HG03103 (cell line): ENCODE data around the gene RNF180.
"Not testable (repeated sequence)": the region's sequence is repeated elsewhere in the genome, so short reads cannot be mapped to it uniquely, and the experiment has no call there.

ENCODE experiments used
- ATAC-seq: cut with Tn5 transposase; IDR thresholded peaks from one replicate; pipeline ENCODE4 v1.9.1; 2021; ENCODE audit warnings: low read depth; ENCODE audit not compliant: unreplicated experiment

The RNF180 gene

GRCh38 chr5:64344501-64344900 is 178.9 kb downstream of the RNF180 start:
- ATAC-seq, result no peak

- ATAC-seq, result no peak
Measured at GRCh38 chr5:64347309-64347708, 181.7 kb downstream of the RNF180 start.

- no peak for ATAC-seq
Measured at GRCh38 chr5:64364426-64364825, 198.8 kb downstream of the RNF180 start.

- ATAC-seq, result peak; percentile 80
Measured at GRCh38 chr5:64384765-64385164, 219.1 kb downstream of the RNF180 start.

- ATAC-seq, result no peak
Measured at GRCh38 chr5:64397552-64397951, 231.9 kb downstream of the RNF180 start.

GRCh38 chr5:64398735-64399134 is 233.1 kb downstream of the RNF180 start:
- not testable (repeated sequence) for ATAC-seq

GRCh38 chr5:64407103-64407825 is 241.6 kb downstream of the RNF180 start:
- ATAC-seq, result not testable (repeated sequence)

GRCh38 chr5:64417390-64417789 is 251.7 kb downstream of the RNF180 start:
- ATAC-seq, result no peak

GRCh38 chr5:64418013-64418412 is 252.4 kb downstream of the RNF180 start:
- no peak for ATAC-seq
